ENCODE data around the gene RNF220. TPM values are rescaled to one million over a fixed set of nuclear protein-coding genes. Genes with fewer than 3 reads are reported as not detected.
"Not testable (repeated sequence)": the region's sequence is repeated elsewhere in the genome, so short reads cannot be mapped to it uniquely, and the experiment has no call there.

Gene RNF220
- total and polyA plus RNA-seq, 2 of the 13 experiments (the other 11 are each of a cell fraction or from before 2014, with no cell fraction given): 48.2 to 72.1 TPM

GRCh38 chr1:44698138-44698537 is 293.1 kb downstream of the RNF220 start (continued):
- TF ChIP-seq ZHX1 (CRISPR knock-in tag; IDR thresholded peaks at IDR 0.05; ENCODE audit: low read depth): no peak
- no peak for TF ChIP-seq ZFP82 (CRISPR knock-in tag; IDR thresholded peaks at IDR 0.05; ENCODE audit: borderline replicate concordance)
- no peak for TF ChIP-seq ZBTB4 (CRISPR knock-in tag; IDR thresholded peaks at IDR 0.05; ENCODE audit: borderline replicate concordance)
- no peak for TF ChIP-seq ZKSCAN1 (IDR thresholded peaks at IDR 0.05; ENCODE audit: low read length)

GRCh38 chr1:44699375-44699774 is 294.3 kb downstream of the RNF220 start:
- H3K9ac ChIP-seq (ENCODE audit: insufficient read depth, low read depth, low read length); H3K4me3 ChIP-seq (replicated peaks in 1 of 3; ENCODE audit: insufficient read depth in 1 of 3, low read depth in 2 of 3, low read length in 3 of 3); H2AFZ ChIP-seq (ENCODE audit: low read length); intact Hi-C loops (cut with micrococcal nuclease; ENCODE audit: unreplicated experiment); DNase-seq (ENCODE audit: low spot score); H3K9me3 ChIP-seq (ENCODE audit: low read length); BruUV-seq (replicated peaks); ATAC-seq; FAIRE-seq; in situ Hi-C loops (cut with HindIII; ENCODE audit: extremely low pct_ligation_motif_present, low pct_unique_long_range_greater_than_20kb); H3K27ac ChIP-seq (ENCODE audit: extremely low read length, insufficient read depth, low read length); H3K36me3 ChIP-seq (replicated peaks in 1 of 2; ENCODE audit: control insufficient read depth in 1 of 2, insufficient read depth in 2 of 2, low read length in 2 of 2); H3K27me3 ChIP-seq (ENCODE audit: control insufficient read depth in 1 of 2, insufficient read depth in 2 of 2, low read length in 2 of 2); CTCF ChIA-PET (ENCODE audit: low intra/inter-chr PET ratio, low total read pairs); H3K79me2 ChIP-seq (ENCODE audit: insufficient read depth, low read length); H4K20me1 ChIP-seq (ENCODE audit: insufficient read depth, low read length); H3K4me2 ChIP-seq (ENCODE audit: low read depth, low read length): not testable (repeated sequence)
- 89% methylated on average over 9 of the region's 9 CpGs for WGBS (ENCODE audit: low lambda C conversion rate)
- POLR2A ChIA-PET: interaction anchor here (2.2 kb wide), 1 partner anchor 22 kb away, joined by 17 read pairs; no protein-coding TSS in a partner anchor
- peaks cover 73% of the 10 kb centered on the region for H3K4me1 ChIP-seq (ENCODE audit: insufficient read depth, low read length)
